ENCODE measurements around the gene CTNNA3. TPM values are rescaled to one million over a fixed set of nuclear protein-coding genes. Genes with fewer than 3 reads are reported as not detected.

Gene CTNNA3
- total RNA-seq, 1 donor, result not detected

DNA sequence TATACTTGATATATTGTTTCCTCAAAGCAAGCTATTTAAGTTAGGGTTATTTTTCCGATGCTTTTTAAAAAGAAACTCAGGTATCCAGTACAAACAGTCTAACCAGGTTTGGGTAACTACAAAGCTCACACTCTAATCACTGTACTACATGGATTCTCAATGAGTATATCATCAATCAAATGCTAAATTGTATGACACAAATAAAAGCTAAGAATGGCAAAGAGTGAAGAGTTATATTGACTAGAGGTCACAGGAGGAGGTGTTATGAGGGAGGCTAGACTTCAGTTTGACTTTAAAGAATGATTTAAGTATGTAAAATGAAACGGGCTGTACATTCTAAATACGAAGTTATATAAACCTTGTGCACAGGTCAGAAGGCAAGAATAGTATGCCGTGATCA is 178.0 kb downstream of the CTNNA3 start:
- TF ChIP-seq, protein P1, sequence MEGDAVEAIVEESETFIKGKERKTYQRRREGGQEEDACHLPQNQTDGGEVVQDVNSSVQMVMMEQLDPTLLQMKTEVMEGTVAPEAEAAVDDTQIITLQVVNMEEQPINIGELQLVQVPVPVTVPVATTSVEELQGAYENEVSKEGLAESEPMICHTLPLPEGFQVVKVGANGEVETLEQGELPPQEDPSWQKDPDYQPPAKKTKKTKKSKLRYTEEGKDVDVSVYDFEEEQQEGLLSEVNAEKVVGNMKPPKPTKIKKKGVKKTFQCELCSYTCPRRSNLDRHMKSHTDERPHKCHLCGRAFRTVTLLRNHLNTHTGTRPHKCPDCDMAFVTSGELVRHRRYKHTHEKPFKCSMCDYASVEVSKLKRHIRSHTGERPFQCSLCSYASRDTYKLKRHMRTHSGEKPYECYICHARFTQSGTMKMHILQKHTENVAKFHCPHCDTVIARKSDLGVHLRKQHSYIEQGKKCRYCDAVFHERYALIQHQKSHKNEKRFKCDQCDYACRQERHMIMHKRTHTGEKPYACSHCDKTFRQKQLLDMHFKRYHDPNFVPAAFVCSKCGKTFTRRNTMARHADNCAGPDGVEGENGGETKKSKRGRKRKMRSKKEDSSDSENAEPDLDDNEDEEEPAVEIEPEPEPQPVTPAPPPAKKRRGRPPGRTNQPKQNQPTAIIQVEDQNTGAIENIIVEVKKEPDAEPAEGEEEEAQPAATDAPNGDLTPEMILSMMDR (IDR thresholded peaks at IDR 0.05; ENCODE audit: extremely low read depth, low read depth, low read length), result no peak
- H3K79me2 ChIP-seq (ENCODE audit: insufficient read depth, low read length), result no peaks in the 10 kb centered on the region
- no peak overlapping the region for H3K4me3 ChIP-seq (ENCODE audit: insufficient read depth, low read length)
- no peak for DNase-seq (ENCODE audit: insufficient read length, low spot score, missing footprints)
- H3K27me3 ChIP-seq (ENCODE audit: insufficient read depth, low read length), result no peaks in the 10 kb centered on the region
- no peaks in the 10 kb centered on the region for H4K20me1 ChIP-seq (ENCODE audit: insufficient read depth, low read length)
- H3K4me1 ChIP-seq (ENCODE audit: insufficient read depth, low read length), result no peaks in the 10 kb centered on the region
- H3K4me2 ChIP-seq (ENCODE audit: insufficient read depth, low read length), result no peak overlapping the region
- H3K27ac ChIP-seq (ENCODE audit: low read depth, low read length), result no peak overlapping the region
- H3K9me3 ChIP-seq (ENCODE audit: low read depth, low read length), result no peaks in the 10 kb centered on the region
- no peak overlapping the region for H2AFZ ChIP-seq (ENCODE audit: low read length)
- H3K36me3 ChIP-seq (ENCODE audit: insufficient read depth, low read length), result no peaks in the 10 kb centered on the region

GRCh38 chr10:67506757-67507091 is 189.3 kb downstream of the CTNNA3 start:
- Histone ChIP-seq H3K79me2 (ENCODE audit: insufficient read depth, low read length) (no peaks in the 10 kb centered on the region), H4K20me1 (ENCODE audit: insufficient read depth, low read length) (no peaks in the 10 kb centered on the region)

DNA sequence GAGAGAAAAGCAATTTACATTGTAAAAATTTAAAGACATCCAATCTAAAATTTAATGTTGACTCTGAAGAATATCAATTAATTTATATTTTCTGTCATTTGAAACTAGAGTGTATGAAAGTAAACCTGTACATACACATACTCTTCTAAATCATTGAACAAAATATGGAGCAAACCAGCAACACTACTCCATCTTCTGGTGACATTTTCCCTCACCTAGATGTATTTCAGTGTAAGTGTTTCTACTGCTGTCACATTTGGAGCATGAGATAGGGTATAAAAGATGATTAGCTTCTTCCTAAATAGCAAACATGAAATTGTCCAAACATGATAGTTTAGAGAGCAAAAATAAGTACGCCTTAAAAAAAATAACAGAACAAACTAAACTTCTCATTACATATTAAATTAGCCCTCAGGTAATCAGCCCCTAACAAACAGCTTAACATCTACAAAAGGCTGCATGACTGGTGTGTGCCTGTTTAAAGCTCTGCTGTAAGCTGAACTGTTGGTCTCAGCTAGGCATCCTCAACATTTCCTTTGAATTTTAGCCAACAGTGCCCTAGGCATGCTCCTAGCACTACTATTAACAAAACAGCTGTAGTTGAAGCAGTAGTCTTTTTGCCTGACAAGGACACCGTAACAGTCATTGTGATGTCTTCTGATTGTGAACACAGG is 189.8 kb downstream of the CTNNA3 start:
- Histone ChIP-seq H3K79me2 (ENCODE audit: insufficient read depth, low read length) (no peaks in the 10 kb centered on the region), H3K36me3 (ENCODE audit: insufficient read depth, low read length) (no peaks in the 10 kb centered on the region), H3K27ac (ENCODE audit: low read depth, low read length) (no peak overlapping the region), H4K20me1 (ENCODE audit: insufficient read depth, low read length) (no peaks in the 10 kb centered on the region), H3K9me3 (ENCODE audit: low read depth, low read length) (no peaks in the 10 kb centered on the region), H2AFZ (ENCODE audit: low read length) (no peak overlapping the region), H3K4me3 (ENCODE audit: insufficient read depth, low read length) (no peak overlapping the region), H3K4me1 (ENCODE audit: insufficient read depth, low read length) (no peaks in the 10 kb centered on the region), H3K4me2 (ENCODE audit: insufficient read depth, low read length) (no peak overlapping the region), H3K27me3 (ENCODE audit: insufficient read depth, low read length) (no peaks in the 10 kb centered on the region)
- peak; percentile 26 for DNase-seq (ENCODE audit: insufficient read length, low spot score, missing footprints)
- TF ChIP-seq, protein P1 (IDR thresholded peaks at IDR 0.05; ENCODE audit: extremely low read depth, low read depth, low read length), result no peak

More at GRCh38 chr10:67506757-67507091, 189.3 kb downstream of the CTNNA3 start:
- DNase-seq (ENCODE audit: insufficient read length, low spot score, missing footprints), result no peak
- no peaks in the 10 kb centered on the region for H3K36me3 ChIP-seq (ENCODE audit: insufficient read depth, low read length)
- no peak overlapping the region for H3K4me3 ChIP-seq (ENCODE audit: insufficient read depth, low read length)
- H3K27me3 ChIP-seq (ENCODE audit: insufficient read depth, low read length), result no peaks in the 10 kb centered on the region
- H3K9me3 ChIP-seq (ENCODE audit: low read depth, low read length), result no peaks in the 10 kb centered on the region
- no peak overlapping the region for H3K4me2 ChIP-seq (ENCODE audit: insufficient read depth, low read length)
- H3K27ac ChIP-seq (ENCODE audit: low read depth, low read length), result no peak overlapping the region
- H2AFZ ChIP-seq (ENCODE audit: low read length), result no peak overlapping the region
- H3K4me1 ChIP-seq (ENCODE audit: insufficient read depth, low read length), result no peaks in the 10 kb centered on the region
- TF ChIP-seq, protein P1 (IDR thresholded peaks at IDR 0.05; ENCODE audit: extremely low read depth, low read depth, low read length), result no peak

DNA sequence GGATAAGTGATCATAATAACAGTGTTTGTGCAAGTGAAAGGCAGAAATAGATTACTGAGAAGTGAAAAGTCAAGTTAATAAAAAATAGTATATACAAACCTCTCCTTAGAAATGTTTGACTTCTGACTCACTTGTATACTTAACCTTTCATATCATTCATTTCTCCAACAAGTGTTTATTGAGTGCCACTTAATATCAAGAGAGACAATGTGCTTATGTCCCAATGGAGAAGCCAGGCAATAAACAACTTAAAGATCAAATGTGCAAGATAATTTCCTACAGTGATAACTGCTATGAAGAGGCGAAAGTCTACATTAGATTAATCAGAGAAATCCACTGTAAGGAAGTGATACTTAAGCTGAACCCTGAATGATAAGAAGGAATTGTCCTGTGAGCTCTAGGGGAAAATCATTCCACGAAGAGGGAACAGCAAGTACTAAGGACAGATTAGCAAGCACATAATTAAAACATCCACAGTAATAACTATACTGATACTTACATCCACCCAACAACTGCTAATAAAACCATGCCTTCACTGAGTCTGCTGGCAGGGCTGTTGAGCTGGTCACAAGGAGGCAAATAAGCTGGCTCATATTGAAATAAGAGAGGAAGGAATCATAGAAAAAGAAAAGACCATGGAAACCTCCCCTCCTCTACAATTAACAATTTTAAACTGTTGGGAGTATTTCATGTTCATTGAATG is 203.5 kb downstream of the CTNNA3 start:
- no peaks in the 10 kb centered on the region for H3K79me2 ChIP-seq (ENCODE audit: insufficient read depth, low read length)
- no peak for DNase-seq (ENCODE audit: insufficient read length, low spot score, missing footprints)
- no peaks in the 10 kb centered on the region for H3K9me3 ChIP-seq (ENCODE audit: low read depth, low read length)
- no peaks in the 10 kb centered on the region for H3K36me3 ChIP-seq (ENCODE audit: insufficient read depth, low read length)
- H3K27me3 ChIP-seq (ENCODE audit: insufficient read depth, low read length), result no peaks in the 10 kb centered on the region
- H3K4me2 ChIP-seq (ENCODE audit: insufficient read depth, low read length), result no peak overlapping the region
- TF ChIP-seq, protein P1 (IDR thresholded peaks at IDR 0.05; ENCODE audit: extremely low read depth, low read depth, low read length), result no peak
- H3K27ac ChIP-seq (ENCODE audit: low read depth, low read length), result no peak overlapping the region
- no peaks in the 10 kb centered on the region for H4K20me1 ChIP-seq (ENCODE audit: insufficient read depth, low read length)
- H3K4me3 ChIP-seq (ENCODE audit: insufficient read depth, low read length), result no peak overlapping the region
- no peaks in the 10 kb centered on the region for H3K4me1 ChIP-seq (ENCODE audit: insufficient read depth, low read length)
- no peak overlapping the region for H2AFZ ChIP-seq (ENCODE audit: low read length)

Data from osteoblast (primary cell).